GM12875 (cell line): ENCODE results near the gene TTC17.
"Not testable (repeated sequence)": the region's sequence is repeated elsewhere in the genome, so short reads cannot be mapped to it uniquely, and the experiment has no call there.

Experiments
- H3K4me3 ChIP-seq: one replicate; pipeline ENCODE4 v1.5.1; 2011; ENCODE audit warnings: low read depth, low read length, control low read depth
- TF ChIP-seq, protein P1 (sequence below): IDR thresholded peaks from 2 replicates; pipeline ENCODE4 v1.5.1; 2011; ENCODE audit warnings: low read depth, mild to moderate bottlenecking, control low read depth, inconsistent platforms, low read length, moderate library complexity, borderline replicate concordance; ENCODE audit not compliant: insufficient read depth

TTC17 gene

DNA sequence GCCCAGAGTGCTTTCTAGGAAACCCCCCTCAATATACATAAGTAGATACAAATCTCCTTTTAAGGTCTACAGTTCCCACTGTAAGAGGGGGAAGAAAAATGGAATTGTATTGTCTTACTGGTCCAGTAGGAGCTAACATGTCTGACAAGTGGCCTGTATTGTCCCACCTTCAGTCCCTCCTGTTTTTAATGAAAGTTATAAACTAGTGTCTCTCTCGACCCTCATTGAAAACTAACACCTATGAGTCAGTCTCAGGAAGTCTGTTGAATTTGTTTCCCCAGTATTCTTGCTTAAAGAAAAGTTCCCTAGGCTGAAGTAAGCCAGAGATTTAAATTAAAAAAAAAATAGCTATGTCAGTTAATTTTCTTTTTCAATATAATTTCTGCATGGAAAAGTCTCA lies 69.3 kb downstream of the TTC17 start:
- TF ChIP-seq, protein P1, sequence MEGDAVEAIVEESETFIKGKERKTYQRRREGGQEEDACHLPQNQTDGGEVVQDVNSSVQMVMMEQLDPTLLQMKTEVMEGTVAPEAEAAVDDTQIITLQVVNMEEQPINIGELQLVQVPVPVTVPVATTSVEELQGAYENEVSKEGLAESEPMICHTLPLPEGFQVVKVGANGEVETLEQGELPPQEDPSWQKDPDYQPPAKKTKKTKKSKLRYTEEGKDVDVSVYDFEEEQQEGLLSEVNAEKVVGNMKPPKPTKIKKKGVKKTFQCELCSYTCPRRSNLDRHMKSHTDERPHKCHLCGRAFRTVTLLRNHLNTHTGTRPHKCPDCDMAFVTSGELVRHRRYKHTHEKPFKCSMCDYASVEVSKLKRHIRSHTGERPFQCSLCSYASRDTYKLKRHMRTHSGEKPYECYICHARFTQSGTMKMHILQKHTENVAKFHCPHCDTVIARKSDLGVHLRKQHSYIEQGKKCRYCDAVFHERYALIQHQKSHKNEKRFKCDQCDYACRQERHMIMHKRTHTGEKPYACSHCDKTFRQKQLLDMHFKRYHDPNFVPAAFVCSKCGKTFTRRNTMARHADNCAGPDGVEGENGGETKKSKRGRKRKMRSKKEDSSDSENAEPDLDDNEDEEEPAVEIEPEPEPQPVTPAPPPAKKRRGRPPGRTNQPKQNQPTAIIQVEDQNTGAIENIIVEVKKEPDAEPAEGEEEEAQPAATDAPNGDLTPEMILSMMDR, result no peak
- no peak overlapping the region for H3K4me3 ChIP-seq

DNA sequence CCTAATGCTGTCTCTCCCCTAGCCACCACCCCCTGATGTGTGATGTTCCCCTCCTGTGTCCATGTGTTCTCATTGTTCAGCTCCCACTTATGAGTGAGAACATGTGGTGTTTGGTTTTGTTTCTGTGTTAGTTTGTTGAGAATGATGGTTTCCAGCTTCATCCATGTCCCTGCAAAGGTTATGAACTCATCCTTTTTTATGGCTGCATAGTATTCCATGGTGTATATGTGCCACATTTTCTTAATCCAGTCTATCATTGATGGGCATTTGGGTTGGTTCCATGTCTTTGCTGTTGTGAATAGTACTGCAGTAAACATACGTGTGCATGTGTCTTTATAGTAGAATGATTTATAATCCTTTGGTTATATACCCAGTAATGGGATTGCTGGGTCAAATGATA lies 72.2 kb downstream of the TTC17 start:
- H3K4me3 ChIP-seq, result not testable (repeated sequence)

GRCh38 chr11:43434893-43435292 lies 76.2 kb downstream of the TTC17 start:
- H3K4me3 ChIP-seq, result no peak overlapping the region
- TF ChIP-seq, protein P1, result no peak

GRCh38 chr11:43440486-43440885 lies 81.8 kb downstream of the TTC17 start:
- TF ChIP-seq, protein P1, result no peak
- no peak overlapping the region for H3K4me3 ChIP-seq

DNA sequence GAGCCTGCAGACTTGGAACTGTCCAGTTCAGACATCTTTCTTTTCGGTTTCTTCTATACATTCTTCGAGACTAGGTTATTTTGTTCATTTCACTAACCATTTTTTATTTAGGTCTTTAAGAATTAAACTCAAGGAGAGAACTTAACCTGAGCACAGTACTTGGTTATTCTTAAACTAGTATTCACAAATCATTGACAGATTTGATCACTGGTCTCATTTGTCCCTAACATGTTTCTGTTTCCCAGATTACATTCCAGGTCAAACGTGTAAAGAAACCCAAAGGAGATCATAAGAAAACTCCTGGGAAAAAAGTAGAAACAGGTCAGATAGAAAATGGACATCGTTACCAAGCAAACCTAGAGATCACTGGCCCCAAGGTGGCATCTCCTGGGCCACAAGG lies 85.1 kb downstream of the TTC17 start:
- TF ChIP-seq, protein P1, result no peak
- no peak overlapping the region for H3K4me3 ChIP-seq

GRCh38 chr11:43447151-43447550 lies 88.4 kb downstream of the TTC17 start:
- TF ChIP-seq, protein P1, result no peak
- H3K4me3 ChIP-seq, result no peak overlapping the region

DNA sequence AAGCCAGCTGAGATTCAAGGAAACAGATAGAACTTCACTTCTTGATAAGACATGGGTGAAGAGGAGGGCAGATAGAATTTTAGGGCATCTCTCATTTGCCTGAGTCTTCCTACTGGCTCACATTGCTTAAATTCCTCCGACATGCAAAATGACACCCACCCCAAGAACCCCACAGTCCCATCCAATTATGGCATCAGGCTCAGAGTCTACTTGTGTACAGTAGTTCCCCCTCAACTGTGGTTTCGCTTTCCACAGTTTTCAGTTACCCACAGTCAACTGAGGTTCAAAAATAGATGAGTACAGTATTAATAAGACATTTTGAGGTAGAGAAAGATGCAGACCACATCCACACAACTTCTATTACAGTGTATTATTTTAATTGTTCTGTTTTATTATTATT lies 99.8 kb downstream of the TTC17 start:
- TF ChIP-seq, protein P1, result no peak
- H3K4me3 ChIP-seq, result no peak overlapping the region

GRCh38 chr11:43459246-43459645 lies 100.5 kb downstream of the TTC17 start:
- TF ChIP-seq, protein P1, result no peak
- no peak overlapping the region for H3K4me3 ChIP-seq
